ENCODE results near the gene SOST. TPM values are rescaled to one million over a fixed set of nuclear protein-coding genes. Genes with fewer than 3 reads are reported as not detected.
A peak's percentile ranks its signal among the peaks of the same experiment; 100 is the strongest.

The SOST gene
- total RNA-seq, 1 donor from 2014 or later, result not detected

DNA sequence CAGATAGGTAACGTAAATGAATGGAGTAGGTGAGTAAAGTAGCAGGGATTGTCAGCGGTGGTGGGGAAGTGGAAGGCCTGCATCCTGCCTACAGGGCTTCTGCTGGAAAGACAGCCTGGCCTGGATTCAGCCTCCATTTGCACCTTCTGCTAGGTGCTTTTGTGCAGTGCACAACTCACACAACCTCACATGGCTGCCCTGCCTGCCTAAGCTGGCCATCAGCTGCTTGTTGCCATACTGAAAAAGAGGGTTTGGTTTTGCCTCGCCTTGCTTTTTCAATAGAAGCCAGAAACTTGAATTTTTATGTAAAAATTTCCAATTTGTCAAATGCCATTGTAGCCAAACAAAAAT is 36.3 kb downstream of the SOST start:
- H3K27ac ChIP-seq, result no peak overlapping the region
- TF ChIP-seq, protein P1, sequence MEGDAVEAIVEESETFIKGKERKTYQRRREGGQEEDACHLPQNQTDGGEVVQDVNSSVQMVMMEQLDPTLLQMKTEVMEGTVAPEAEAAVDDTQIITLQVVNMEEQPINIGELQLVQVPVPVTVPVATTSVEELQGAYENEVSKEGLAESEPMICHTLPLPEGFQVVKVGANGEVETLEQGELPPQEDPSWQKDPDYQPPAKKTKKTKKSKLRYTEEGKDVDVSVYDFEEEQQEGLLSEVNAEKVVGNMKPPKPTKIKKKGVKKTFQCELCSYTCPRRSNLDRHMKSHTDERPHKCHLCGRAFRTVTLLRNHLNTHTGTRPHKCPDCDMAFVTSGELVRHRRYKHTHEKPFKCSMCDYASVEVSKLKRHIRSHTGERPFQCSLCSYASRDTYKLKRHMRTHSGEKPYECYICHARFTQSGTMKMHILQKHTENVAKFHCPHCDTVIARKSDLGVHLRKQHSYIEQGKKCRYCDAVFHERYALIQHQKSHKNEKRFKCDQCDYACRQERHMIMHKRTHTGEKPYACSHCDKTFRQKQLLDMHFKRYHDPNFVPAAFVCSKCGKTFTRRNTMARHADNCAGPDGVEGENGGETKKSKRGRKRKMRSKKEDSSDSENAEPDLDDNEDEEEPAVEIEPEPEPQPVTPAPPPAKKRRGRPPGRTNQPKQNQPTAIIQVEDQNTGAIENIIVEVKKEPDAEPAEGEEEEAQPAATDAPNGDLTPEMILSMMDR (IDR thresholded peaks at IDR 0.05), result no peak

DNA sequence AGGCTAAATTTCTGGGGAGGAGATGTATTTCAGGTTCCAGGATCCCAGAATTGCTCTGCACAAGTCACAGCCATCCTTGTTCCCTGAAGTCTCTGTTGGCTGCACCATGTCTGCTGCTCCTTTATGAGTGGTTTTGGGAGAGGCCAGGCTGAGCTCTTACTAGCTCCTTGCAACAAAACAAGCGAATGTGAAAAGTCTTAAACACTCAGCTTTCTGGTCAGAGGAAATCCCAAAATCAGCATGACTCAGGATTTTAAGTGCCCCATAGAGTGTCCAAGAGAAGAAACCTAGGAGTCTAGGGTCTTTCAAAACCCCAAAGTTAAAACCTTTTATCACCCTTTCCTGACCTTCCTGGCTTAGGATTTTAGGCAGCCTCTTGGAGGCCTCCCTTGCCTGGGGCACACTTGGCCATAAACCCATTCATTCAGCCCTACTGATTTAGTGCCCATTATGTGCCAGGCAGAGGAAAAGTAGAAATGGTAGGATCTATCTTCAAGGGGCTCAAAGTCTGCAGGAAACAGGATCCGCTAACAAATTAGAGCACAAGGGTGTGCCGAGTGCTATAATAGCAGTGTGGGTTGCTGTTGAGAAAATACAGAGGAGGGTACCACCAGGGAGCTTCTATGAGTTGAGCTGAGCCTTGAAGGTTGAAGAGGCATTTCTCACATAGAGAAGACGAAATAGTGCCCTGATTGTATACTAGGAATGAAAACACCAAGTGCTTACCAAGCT is 36.9 kb downstream of the SOST start:
- ATAC-seq (no peak), DNase-seq (no peak)
- no peak overlapping the region for H3K4me3 ChIP-seq
- intact Hi-C loops (cut with DNase I), result no loop called here
- TF ChIP-seq, protein P1 (IDR thresholded peaks at IDR 0.05), result no peak
- peaks cover 8% of the 10 kb centered on the region for H3K4me1 ChIP-seq
- H3K36me3 ChIP-seq, result no peaks in the 10 kb centered on the region
- no peak overlapping the region for H3K27ac ChIP-seq
- H3K9me3 ChIP-seq, result no peaks in the 10 kb centered on the region
- no peaks in the 10 kb centered on the region for H3K27me3 ChIP-seq (ENCODE audit: low read depth)

More for the DNA sequence above, 36.3 kb downstream of the SOST start:
- H3K4me3 ChIP-seq, result no peak overlapping the region
- no peaks in the 10 kb centered on the region for H3K27me3 ChIP-seq (ENCODE audit: low read depth)
- ATAC-seq (no peak), DNase-seq (no peak)
- peaks cover 8% of the 10 kb centered on the region for H3K4me1 ChIP-seq
- intact Hi-C loops (cut with DNase I), result no loop called here
- no peaks in the 10 kb centered on the region for H3K9me3 ChIP-seq
- no peaks in the 10 kb centered on the region for H3K36me3 ChIP-seq

DNA sequence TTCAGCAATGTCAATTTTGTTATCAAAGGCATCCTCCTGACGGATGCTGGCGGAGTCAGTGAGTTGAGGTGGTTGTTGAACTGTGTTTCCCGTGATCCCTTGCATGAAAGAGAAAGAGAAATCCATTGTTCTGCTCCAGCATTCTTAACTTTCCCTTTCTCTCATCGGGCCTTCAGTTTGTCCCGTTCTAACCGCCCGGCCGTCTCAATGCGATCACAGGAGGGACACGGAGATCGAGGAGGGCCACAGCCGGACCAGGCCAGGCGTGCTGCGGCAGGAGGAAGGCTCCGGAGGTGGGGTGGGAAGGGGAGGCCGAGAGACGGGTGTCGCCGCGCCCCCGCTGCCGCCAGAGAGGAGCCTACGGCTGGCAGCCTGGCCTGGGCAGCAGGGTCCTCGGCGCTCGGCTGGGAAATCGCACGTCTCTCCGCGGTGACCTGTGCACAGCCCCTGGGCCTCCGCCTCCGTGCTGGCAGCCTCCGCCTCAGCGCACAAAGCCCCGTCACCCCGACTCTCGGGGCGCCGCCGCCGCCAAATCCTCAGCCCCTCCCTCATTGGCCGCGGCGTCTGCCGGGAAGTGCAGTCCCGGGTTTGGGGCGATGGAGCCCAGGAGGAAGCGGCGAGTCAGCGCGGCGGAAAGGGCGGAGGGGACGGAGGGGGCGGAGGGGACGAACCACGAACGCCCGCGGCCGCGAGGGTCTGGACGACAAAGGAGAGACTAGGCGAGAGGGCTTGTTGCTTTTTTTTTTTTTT is 38.1 kb downstream of the SOST start:
- ATAC-seq (peak; percentile 96 to 99), DNase-seq (peak; percentile 87)
- H3K36me3 ChIP-seq, result no peaks in the 10 kb centered on the region
- TF ChIP-seq, protein P1 (IDR thresholded peaks at IDR 0.05), result no peak
- peaks cover 8% of the 10 kb centered on the region for H3K4me1 ChIP-seq
- H3K27ac ChIP-seq, result peak overlapping the region; percentile 96
- H3K4me3 ChIP-seq, result peak overlapping the region; percentile 77
- no peaks in the 10 kb centered on the region for H3K9me3 ChIP-seq
- H3K27me3 ChIP-seq (ENCODE audit: low read depth), result no peaks in the 10 kb centered on the region
- intact Hi-C loops (cut with DNase I), result no loop called here

DNA sequence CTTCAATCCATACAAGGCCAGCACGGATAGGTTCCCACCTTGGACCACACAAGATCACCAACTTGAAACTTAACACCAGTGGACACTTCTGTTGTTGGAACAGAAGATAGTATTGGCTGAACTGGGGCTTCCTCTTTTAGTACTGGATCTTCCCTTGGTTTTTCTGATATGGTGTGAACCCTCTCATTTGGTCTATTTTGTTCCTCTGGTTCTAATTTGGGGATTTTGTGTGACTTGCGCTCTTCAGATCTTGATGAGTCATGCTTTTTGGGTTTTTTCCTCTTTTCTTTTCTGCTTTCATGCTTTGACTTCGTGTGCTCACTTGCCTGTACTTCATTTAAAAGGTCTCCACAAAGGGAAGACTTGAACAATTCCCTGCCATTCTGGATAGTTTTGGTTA is 39.0 kb downstream of the SOST start:
- no peak overlapping the region for H3K4me3 ChIP-seq
- no peaks in the 10 kb centered on the region for H3K27me3 ChIP-seq (ENCODE audit: low read depth)
- intact Hi-C loops (cut with DNase I), result no loop called here
- H3K36me3 ChIP-seq, result no peaks in the 10 kb centered on the region
- DNase-seq (no peak), ATAC-seq (no peak)
- peaks cover 8% of the 10 kb centered on the region for H3K4me1 ChIP-seq
- no peaks in the 10 kb centered on the region for H3K9me3 ChIP-seq
- TF ChIP-seq, protein P1 (IDR thresholded peaks at IDR 0.05), result no peak
- peak overlapping the region; percentile 96 for H3K27ac ChIP-seq

DNA sequence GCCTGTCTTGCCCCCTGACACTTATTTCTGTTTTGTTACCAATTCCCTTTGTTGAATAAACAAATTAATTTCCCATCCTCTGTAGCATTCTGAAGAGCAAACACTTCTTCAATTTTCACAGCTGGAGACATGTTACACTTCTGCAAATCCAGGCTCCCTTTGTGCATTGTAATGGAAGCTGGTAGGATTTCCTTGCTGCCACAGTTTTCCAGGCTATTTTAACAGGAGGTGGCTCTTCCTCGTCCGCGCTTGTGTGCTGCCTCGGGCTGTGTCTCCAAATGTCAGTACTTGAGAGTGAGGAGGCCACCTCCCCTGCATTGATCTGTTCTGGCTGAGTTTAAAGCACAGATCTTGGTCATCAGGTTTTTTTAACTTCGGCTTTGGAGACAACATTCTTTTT is 40.0 kb downstream of the SOST start:
- intact Hi-C loops (cut with DNase I), result no loop called here

More for the DNA sequence above, 40.0 kb downstream of the SOST start:
- peaks cover 18% of the 10 kb centered on the region for H3K4me1 ChIP-seq
- TF ChIP-seq, protein P1 (IDR thresholded peaks at IDR 0.05), result no peak
- no peaks in the 10 kb centered on the region for H3K9me3 ChIP-seq
- no peak overlapping the region for H3K27ac ChIP-seq
- peaks cover 3% of the 10 kb centered on the region for H3K27me3 ChIP-seq (ENCODE audit: low read depth)
- H3K4me3 ChIP-seq, result no peak overlapping the region
- no peak for DNase-seq
- H3K36me3 ChIP-seq, result no peaks in the 10 kb centered on the region
- ATAC-seq, result no peak
